Esophagus squamous epithelium (tissue), 5 donors: ENCODE measurements around the gene SBNO1. TPM values are rescaled to one million over a fixed set of nuclear protein-coding genes. Genes with fewer than 3 reads are reported as not detected.

Experiments used
- DNase-seq: peaks from one replicate; lab custom pipeline; 2025; lab: John Stamatoyannopoulos, UW
- H3K27ac ChIP-seq, 4 donors: fragments of 200-600 bp; sonication (generic); one replicate each; pipeline ENCODE4 v1.5.1; 2016 to 2019; ENCODE audit warnings: mild to moderate bottlenecking in 1 of 4
- H3K27me3 ChIP-seq, 4 donors: fragments of 200-600 bp; sonication (generic); 1 replicate in 3 of 4; 2 replicates in 1 of 4; pipeline versions ENCODE4 v1.5.1 to v1.6.0; 2017 to 2021; ENCODE audit warnings: antibody characterized with exemption in 1 of 4
- H3K36me3 ChIP-seq, 3 donors: fragments of 200-600 bp; sonication (generic); one replicate each; pipeline ENCODE4 v1.5.1; 2016 to 2019
- H3K4me1 ChIP-seq, 3 donors: fragments of 200-600 bp; sonication (generic); one replicate each; pipeline ENCODE4 v1.5.1; 2017 to 2019
- H3K4me3 ChIP-seq, 4 donors: fragments of 200-600 bp; sonication (generic); 1 replicate in 3 of 4; 2 replicates in 1 of 4; pipeline ENCODE4 v1.5.1; 2016 to 2019; ENCODE audit warnings: mild to moderate bottlenecking in 2 of 4, moderate library complexity in 1 of 4
- H3K9me3 ChIP-seq, 3 donors: fragments of 200-600 bp; sonication (generic); one replicate each; pipeline ENCODE4 v1.5.1; 2016 to 2019
- POLR2A ChIP-seq, 4 donors: fragments of 450-650 bp; IDR thresholded peaks; one replicate each; pipeline ENCODE4 v1.6.1; 2017; ENCODE audit warnings: antibody characterized with exemption in 4 of 4, mild to moderate bottlenecking in 4 of 4, moderate library complexity in 3 of 4
- WGBS, 2 donors: methylation state at CpG; one replicate each; pipeline ENCODE4 v1.1.5; 2018; 5-methylcytosine and 5-hydroxymethylcytosine counted together
- intact Hi-C: fragments of 100-400 bp; cut with DNase I; formaldehyde crosslinking; loops from one replicate; pipeline ENCODE4 v1.15.0; 2022
- total RNA-seq, 4 donors: library from RNA; depleted of rRNA; stranded (reverse); fragments of >200 nt; gene quantifications; one replicate each; pipeline ENCODE4 v1.1.0, GENCODE V29; 2016
- TF ChIP-seq, protein P1 (sequence below), 6 experiments: fragments of 450-650 bp in 4 of 6; fragments of 200-600 bp in 2 of 6; sonication (generic) in 2 of 6; IDR thresholded peaks; one replicate each; pipeline ENCODE4 v1.5.1; 2016 to 2019; ENCODE audit warnings: antibody characterized with exemption in 6 of 6, mild to moderate bottlenecking in 4 of 6, moderate library complexity in 4 of 6
- donor health status: DM: yes; HTN: yes; CAD: no.

Gene SBNO1
- total RNA-seq, 4 donors from 2014 or later: 16.8 to 26.1 (median 23.0) TPM

DNA sequence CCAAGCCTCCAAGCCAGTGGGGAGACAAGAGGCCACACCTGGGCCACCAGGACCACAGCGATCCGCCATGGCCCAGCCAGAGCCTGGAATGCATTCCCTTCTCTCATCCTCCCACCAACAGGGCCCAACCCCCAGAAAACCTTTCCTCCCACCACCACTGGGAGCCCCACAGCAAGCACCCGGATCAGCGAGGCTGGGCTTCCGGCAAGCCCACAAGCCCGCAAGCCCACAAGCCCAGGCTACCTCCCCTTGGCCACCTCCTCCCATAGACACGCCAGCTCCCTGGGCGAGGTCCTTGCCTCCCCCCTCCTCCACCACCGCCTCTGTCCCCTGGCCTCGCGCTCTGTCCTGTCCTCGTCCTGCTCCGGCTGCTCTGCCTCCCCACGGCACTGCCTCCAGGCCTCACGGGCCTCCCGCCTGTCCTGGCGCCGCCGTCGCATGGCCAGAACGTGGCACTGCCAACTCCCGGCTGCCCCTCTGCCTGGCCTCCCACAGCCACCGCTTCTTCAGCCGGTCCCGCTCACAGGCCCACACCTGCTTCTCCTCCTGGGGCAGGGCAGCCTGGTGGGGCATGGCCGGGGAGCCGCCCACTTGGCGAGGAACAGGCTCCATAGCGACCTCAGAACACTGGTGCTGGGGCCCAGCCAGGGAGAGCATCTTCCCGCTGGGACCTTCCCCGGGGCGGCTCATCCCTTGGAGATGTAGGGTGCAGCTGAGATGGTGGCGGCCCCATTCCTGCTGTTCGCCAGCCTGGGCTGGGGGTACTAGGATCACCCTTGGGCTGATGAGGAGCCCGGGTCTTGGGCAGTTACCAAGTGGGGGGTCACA, 98.6 kb downstream of the SBNO1 start:
- Histone ChIP-seq H3K4me3 (no peak overlapping the region), H3K4me1 (peaks cover 14 to 62% (median 23%) of the 10 kb centered on the region in 3 donors), H3K9me3 (no peaks in the 10 kb centered on the region), H3K27me3 (no peaks in the 10 kb centered on the region), H3K27ac (peak overlapping the region in 2 of 4 donors; percentile 10 to 36), H3K36me3 (peaks cover 2 to 68% (median 11%) of the 10 kb centered on the region in 3 donors)
- DNase-seq: no peak
- intact Hi-C loops: no loop called here
- WGBS, 2 donors: 56 to 80% methylated on average over 1 to 17 of the region's 35 CpGs
- TF ChIP-seq, protein P1, sequence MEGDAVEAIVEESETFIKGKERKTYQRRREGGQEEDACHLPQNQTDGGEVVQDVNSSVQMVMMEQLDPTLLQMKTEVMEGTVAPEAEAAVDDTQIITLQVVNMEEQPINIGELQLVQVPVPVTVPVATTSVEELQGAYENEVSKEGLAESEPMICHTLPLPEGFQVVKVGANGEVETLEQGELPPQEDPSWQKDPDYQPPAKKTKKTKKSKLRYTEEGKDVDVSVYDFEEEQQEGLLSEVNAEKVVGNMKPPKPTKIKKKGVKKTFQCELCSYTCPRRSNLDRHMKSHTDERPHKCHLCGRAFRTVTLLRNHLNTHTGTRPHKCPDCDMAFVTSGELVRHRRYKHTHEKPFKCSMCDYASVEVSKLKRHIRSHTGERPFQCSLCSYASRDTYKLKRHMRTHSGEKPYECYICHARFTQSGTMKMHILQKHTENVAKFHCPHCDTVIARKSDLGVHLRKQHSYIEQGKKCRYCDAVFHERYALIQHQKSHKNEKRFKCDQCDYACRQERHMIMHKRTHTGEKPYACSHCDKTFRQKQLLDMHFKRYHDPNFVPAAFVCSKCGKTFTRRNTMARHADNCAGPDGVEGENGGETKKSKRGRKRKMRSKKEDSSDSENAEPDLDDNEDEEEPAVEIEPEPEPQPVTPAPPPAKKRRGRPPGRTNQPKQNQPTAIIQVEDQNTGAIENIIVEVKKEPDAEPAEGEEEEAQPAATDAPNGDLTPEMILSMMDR (IDR thresholded peaks at IDR 0.05): no peak
- TF ChIP-seq POLR2A (IDR thresholded peaks at IDR 0.05): no peak

GRCh38 chr12:123264642-123265041, 100.0 kb downstream of the SBNO1 start:
- TF ChIP-seq POLR2A (IDR thresholded peaks at IDR 0.05): no peak
- TF ChIP-seq, protein P1 (IDR thresholded peaks at IDR 0.05): no peak
- peaks cover 7 to 83% (median 11%) of the 10 kb centered on the region in 3 donors for H3K36me3 ChIP-seq
- H3K27me3 ChIP-seq: no peaks in the 10 kb centered on the region
- intact Hi-C loops: no loop called here
- no peak for DNase-seq
- peaks cover 14 to 59% (median 20%) of the 10 kb centered on the region in 3 donors for H3K4me1 ChIP-seq
- no peaks in the 10 kb centered on the region for H3K9me3 ChIP-seq
- H3K4me3 ChIP-seq: no peak overlapping the region
- WGBS, 2 donors: 59 to 70% methylated on average over 2 to 5 of the region's 7 CpGs
- H3K27ac ChIP-seq: no peak overlapping the region

- no peak for DNase-seq
- Histone ChIP-seq H3K36me3 (peaks cover 18 to 96% (median 20%) of the 10 kb centered on the region in 3 donors), H3K27me3 (no peaks in the 10 kb centered on the region), H3K27ac (no peak overlapping the region), H3K4me1 (peaks cover 6 to 59% (median 12%) of the 10 kb centered on the region in 3 donors), H3K4me3 (no peak overlapping the region), H3K9me3 (no peaks in the 10 kb centered on the region)
- 60 to 74% methylated on average over 3 to 8 of the region's 8 CpGs for WGBS, 2 donors
- intact Hi-C loops: no loop called here
- TF ChIP-seq POLR2A (IDR thresholded peaks at IDR 0.05): no peak
- TF ChIP-seq, protein P1 (IDR thresholded peaks at IDR 0.05): no peak
Observed at GRCh38 chr12:123263196-123263817, 101.3 kb downstream of the SBNO1 start.

GRCh38 chr12:123261196-123261595, 103.5 kb downstream of the SBNO1 start:
- WGBS, 2 donors: 89 to 92% methylated on average over 4 of the region's 4 CpGs
- DNase-seq: no peak
- Histone ChIP-seq H3K4me3 (no peak overlapping the region), H3K27me3 (no peaks in the 10 kb centered on the region), H3K27ac (no peak overlapping the region), H3K36me3 (peaks cover 22 to 99% (median 26%) of the 10 kb centered on the region in 3 donors), H3K4me1 (peaks cover 0 to 42% (median 10%) of the 10 kb centered on the region in 3 donors), H3K9me3 (no peaks in the 10 kb centered on the region)
- intact Hi-C loops: no loop called here
- TF ChIP-seq, protein P1 (IDR thresholded peaks at IDR 0.05): no peak
- no peak for TF ChIP-seq POLR2A (IDR thresholded peaks at IDR 0.05)

GRCh38 chr12:123260081-123260480, 104.6 kb downstream of the SBNO1 start:
- DNase-seq: no peak
- Histone ChIP-seq H3K27ac (peak overlapping the region; percentile 44 to 79 (median 66)), H3K4me3 (no peak overlapping the region), H3K36me3 (peaks cover 26 to 99% (median 33%) of the 10 kb centered on the region in 3 donors), H3K9me3 (no peaks in the 10 kb centered on the region), H3K4me1 (peaks cover 0 to 37% (median 10%) of the 10 kb centered on the region in 3 donors), H3K27me3 (no peaks in the 10 kb centered on the region)
- 30 to 60% methylated on average over 9 of the region's 9 CpGs for WGBS, 2 donors
- TF ChIP-seq, protein P1 (IDR thresholded peaks at IDR 0.05): no peak
- no peak for TF ChIP-seq POLR2A (IDR thresholded peaks at IDR 0.05)
- intact Hi-C loops: no loop called here
